B cell (primary cell): ENCODE measurements around the gene PTPN5. TPM values are rescaled to one million over a fixed set of nuclear protein-coding genes. Genes with fewer than 3 reads are reported as not detected.

Experiments used
- ATAC-seq: fragments of 200-7000 bp; cut with Tn5 transposase; one replicate; pipeline ENCODE4 v1.10.0; 2021; ENCODE audit warnings: low read depth, mild to moderate bottlenecking, moderate number of reproducible peaks, moderate library complexity
- CTCF ChIA-PET: fragments of 350-600 bp; sonication (Branson Sonifier 250); formaldehyde crosslinking; loops from one replicate; lab custom pipeline; 2021; ENCODE audit warnings: antibody characterized with exemption, inconsistent platforms; lab: Charles Lee
- POLR2A ChIA-PET: fragments of 350-600 bp; sonication (Branson Sonifier 250); formaldehyde crosslinking; loops from one replicate; lab custom pipeline; 2021; ENCODE audit warnings: antibody characterized with exemption; lab: Charles Lee
- DNase-seq: peaks from one replicate; pipeline ENCODE4 v3.0.0; 2013
- H2AFZ ChIP-seq: 2 replicates; pipeline ENCODE4 v1.6.1; 2012; ENCODE audit warnings: mild to moderate bottlenecking, low read depth, low read length; ENCODE audit not compliant: insufficient read depth, poor library complexity, severe bottlenecking
- H3K27ac ChIP-seq, 2 donors: 1 replicate in 1 of 2; 2 replicates in 1 of 2; pipeline ENCODE4 v1.5.1; 2012 to 2013; ENCODE audit warnings: low read length in 2 of 2, mild to moderate bottlenecking in 2 of 2, moderate library complexity in 1 of 2
- H3K27me3 ChIP-seq, 4 experiments: fragments of 200-600 bp in 1 of 4; sonication (generic) in 1 of 4; replicated peaks in 1 of 4; 1 replicate in 2 of 4; 2 replicates in 2 of 4; pipeline versions ENCODE4 v1.6.1 to v1.7.0; 2013 to 2016; ENCODE audit warnings: low read length in 3 of 4, mild to moderate bottlenecking in 2 of 4, mixed read lengths in 1 of 4, moderate library complexity in 1 of 4; ENCODE audit not compliant: insufficient read depth in 4 of 4, control insufficient read depth in 3 of 4; ENCODE audit errors: control extremely low read depth in 1 of 4
- H3K36me3 ChIP-seq, 2 experiments: replicated peaks in 1 of 2; 1 replicate in 1 of 2; 2 replicates in 1 of 2; pipeline versions ENCODE4 v1.6.1 to v1.7.1; 2013; ENCODE audit warnings: low read length in 1 of 2; ENCODE audit not compliant: insufficient read depth in 2 of 2, control insufficient read depth in 1 of 2; ENCODE audit errors: control extremely low read depth in 1 of 2, extremely low read depth in 1 of 2
- H3K4me1 ChIP-seq, 2 donors: fragments of 200-600 bp in 1 of 2; sonication (generic) in 1 of 2; 1 replicate in 1 of 2; 2 replicates in 1 of 2; pipeline versions ENCODE4 v1.5.1 to v1.6.1; 2013 to 2017; ENCODE audit warnings: low read length in 2 of 2; ENCODE audit not compliant: control insufficient read depth in 2 of 2, insufficient read depth in 2 of 2
- H3K4me2 ChIP-seq: replicated peaks from 2 replicates; pipeline ENCODE3; 2012; ENCODE audit warnings: mild to moderate bottlenecking, low read depth, low read length; ENCODE audit not compliant: poor library complexity, severe bottlenecking
- H3K4me3 ChIP-seq, 5 experiments: fragments of 200-600 bp in 1 of 5; sonication (generic) in 1 of 5; 1 replicate in 3 of 5; 2 replicates in 2 of 5; pipeline versions ENCODE4 v1.5.1 to v1.7.0; 2011 to 2016; ENCODE audit warnings: low read length in 4 of 5, mild to moderate bottlenecking in 4 of 5, low read depth in 2 of 5, control low read depth in 1 of 5, moderate library complexity in 1 of 5; ENCODE audit not compliant: insufficient read depth in 1 of 5; ENCODE audit errors: control extremely low read depth in 1 of 5, extremely low read depth in 1 of 5
- H3K79me2 ChIP-seq: fragments of 200-600 bp; sonication (generic); one replicate; pipeline ENCODE4 v1.6.0; 2016; ENCODE audit warnings: low read length; ENCODE audit not compliant: control insufficient read depth, insufficient read depth
- H3K9ac ChIP-seq: fragments of 200-600 bp; sonication (generic); 2 replicates; pipeline ENCODE4 v1.6.1; 2017; ENCODE audit warnings: mild to moderate bottlenecking, low read length, moderate library complexity
- H3K9me3 ChIP-seq, 3 donors: one replicate each; pipeline versions ENCODE4 v1.6.1 to v1.7.1; 2013; ENCODE audit warnings: low read length in 2 of 3; ENCODE audit not compliant: control insufficient read depth in 2 of 3, insufficient read depth in 1 of 3; ENCODE audit errors: control extremely low read depth in 1 of 3
- H4K20me1 ChIP-seq: 2 replicates; pipeline ENCODE4 v1.6.0; 2012; ENCODE audit warnings: mild to moderate bottlenecking, low read length; ENCODE audit not compliant: insufficient read depth, control insufficient read depth, poor library complexity, severe bottlenecking
- H3K27ac Mint-ChIP-seq: one replicate; pipeline ENCODE4 v1.8.0; 2021; ENCODE audit warnings: mixed read lengths
- H3K27me3 Mint-ChIP-seq: one replicate; pipeline ENCODE4 v1.8.0; 2021; ENCODE audit warnings: mixed read lengths
- H3K4me1 Mint-ChIP-seq: one replicate; pipeline ENCODE4 v1.8.0; 2021; ENCODE audit warnings: mixed read lengths
- H3K4me3 Mint-ChIP-seq: one replicate; pipeline ENCODE4 v1.8.0; 2021; ENCODE audit warnings: mixed read lengths
- H3K9me3 Mint-ChIP-seq: one replicate; pipeline ENCODE4 v1.8.0; 2022; ENCODE audit warnings: mixed read lengths; ENCODE audit not compliant: insufficient read depth
- CTCF ChIP-seq: fragments of 200-600 bp; IDR thresholded peaks from one replicate; pipeline ENCODE4 v1.8.0; 2022; ENCODE audit warnings: antibody characterized with exemption, mild to moderate bottlenecking
- EZH2 ChIP-seq: IDR thresholded peaks from 2 replicates; pipeline ENCODE4 v1.6.1; 2012; ENCODE audit warnings: borderline replicate concordance, low read depth, mild to moderate bottlenecking, moderate library complexity, low read length; ENCODE audit not compliant: insufficient read depth, poor library complexity, severe bottlenecking
- WGBS: methylation state at CpG from one replicate; pipeline ENCODE4 v1.1.5; 2013; ENCODE audit warnings: missing lambda C conversion rate; ENCODE audit not compliant: insufficient coverage; 5-methylcytosine and 5-hydroxymethylcytosine counted together
- intact Hi-C: fragments of 100-400 bp; cut with micrococcal nuclease; formaldehyde crosslinking; loops from one replicate; pipeline ENCODE4 v1.10.0; 2022
- polyA plus RNA-seq: library from polyadenylated mRNA; depleted of rRNA; stranded (reverse); fragments of >200 nt; gene quantifications from 2 replicates; pipeline ENCODE4 v1.2.3, GENCODE V29; 2012
- total RNA-seq, 2 donors: library from RNA; stranded (reverse); fragments of 120-200 nt in 1 of 2; gene quantifications; 1 replicate in 1 of 2; 2 replicates in 1 of 2; pipeline versions ENCODE4 v1.2.3 to v1.2.4, GENCODE V29; 2013 to 2022

The PTPN5 gene
- total and polyA plus RNA-seq, 2 donors (not counting 1 experiment from before 2014, with no cell fraction given), result not detected

- Mint-ChIP-seq H3K4me1 (peaks cover 3% of the 10 kb centered on the region), H3K27ac (no peak overlapping the region), H3K9me3 (no peaks in the 10 kb centered on the region), H3K4me3 (no peak overlapping the region), H3K27me3 (peaks cover 5% of the 10 kb centered on the region)
- ChIA-PET POLR2A (no interaction called here), CTCF (interaction anchor here (2.9 kb wide), 1 partner anchor 645 kb away, joined by 8 read pairs; no protein-coding TSS in a partner anchor)
- H3K4me2 ChIP-seq, result no peak overlapping the region
- TF ChIP-seq EZH2, result no peak
- TF ChIP-seq CTCF, result no peak
- H3K9me3 ChIP-seq, result no peaks in the 10 kb centered on the region
- ATAC-seq, result no peak
- no peaks in the 10 kb centered on the region for H3K36me3 ChIP-seq
- H3K27me3 ChIP-seq, result no peaks in the 10 kb centered on the region
- no peaks in the 10 kb centered on the region for H3K79me2 ChIP-seq
- H3K27ac ChIP-seq, result no peak overlapping the region
- DNase-seq, result no peak
- no peaks in the 10 kb centered on the region for H3K4me1 ChIP-seq
- no peak overlapping the region for H2AFZ ChIP-seq
- 80% methylated on average over 1 of the region's 3 CpGs for WGBS
- H3K4me3 ChIP-seq, result no peak overlapping the region
- intact Hi-C loops, result no loop called here
- no peaks in the 10 kb centered on the region for H4K20me1 ChIP-seq
- no peak overlapping the region for H3K9ac ChIP-seq
These were observed 30.5 kb downstream of the PTPN5 start for GRCh38 chr11:18761144-18761543.

DNA sequence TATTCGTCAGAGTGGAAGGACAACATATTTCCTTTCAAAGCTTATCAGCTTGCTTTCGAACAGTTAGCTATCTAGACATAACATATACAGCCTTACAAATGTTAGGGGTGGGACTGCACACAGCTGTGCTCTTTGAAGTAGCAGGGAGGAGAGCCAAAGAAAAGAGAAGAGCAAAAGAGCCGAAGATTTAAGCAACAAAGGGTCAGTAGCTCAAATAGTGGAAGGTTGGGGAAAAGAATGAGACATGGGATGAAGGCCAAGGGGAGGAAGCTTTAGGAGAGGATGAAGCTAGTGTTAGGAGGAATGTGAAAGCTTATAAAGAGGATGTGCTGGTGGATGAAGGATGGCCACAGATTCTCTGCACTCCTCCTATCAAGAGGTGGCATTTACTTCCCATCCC lies 33.8 kb downstream of the PTPN5 start:
- TF ChIP-seq EZH2 (no peak), CTCF (no peak)

More for the DNA sequence above, 33.8 kb downstream of the PTPN5 start:
- Histone ChIP-seq H3K27ac (no peak overlapping the region), H3K9me3 (no peaks in the 10 kb centered on the region), H3K79me2 (no peaks in the 10 kb centered on the region), H3K4me1 (no peaks in the 10 kb centered on the region), H3K9ac (no peak overlapping the region), H4K20me1 (no peaks in the 10 kb centered on the region), H2AFZ (no peak overlapping the region), H3K4me2 (no peak overlapping the region), H3K4me3 (no peak overlapping the region), H3K27me3 (peaks cover 0 to 4% (median 1%) of the 10 kb centered on the region in 4 experiments), H3K36me3 (no peaks in the 10 kb centered on the region)
- WGBS, result 83% methylated on average over 1 of the region's 3 CpGs
- Mint-ChIP-seq H3K9me3 (no peaks in the 10 kb centered on the region), H3K4me1 (no peaks in the 10 kb centered on the region), H3K27ac (no peak overlapping the region), H3K27me3 (peaks cover 16% of the 10 kb centered on the region), H3K4me3 (no peak overlapping the region)
- DNase-seq, result no peak
- ChIA-PET CTCF (interaction anchor here (0.6 to 1.9 kb wide), 3 partner anchors 11 to 643 kb away, joined by 3 to 7 read pairs (median 5); no protein-coding TSS in a partner anchor), POLR2A (no interaction called here)
- intact Hi-C loops, result no loop called here
- ATAC-seq, result no peak
